A673 (cell line): ENCODE measurements around the gene ZHX3.

Experiments
- EZH2 ChIP-seq: fragments of 200-600 bp; sonication (generic); IDR thresholded peaks from 2 replicates; pipeline ENCODE4 v1.6.1; 2017; ENCODE audit warnings: borderline replicate concordance, low read depth, mild to moderate bottlenecking, mixed read lengths, antibody characterized with exemption, low read length; ENCODE audit not compliant: poor library complexity, severe bottlenecking
- TF ChIP-seq, protein P1 (sequence below): fragments of 300-800, 200-600 bp; sonication (generic); conservative IDR thresholded peaks from 2 replicates; pipeline ENCODE4 v1.5.1; 2017; ENCODE audit warnings: low read depth, mild to moderate bottlenecking, antibody characterized with exemption, low read length, moderate library complexity, mixed read lengths

- TF ChIP-seq, protein P1, sequence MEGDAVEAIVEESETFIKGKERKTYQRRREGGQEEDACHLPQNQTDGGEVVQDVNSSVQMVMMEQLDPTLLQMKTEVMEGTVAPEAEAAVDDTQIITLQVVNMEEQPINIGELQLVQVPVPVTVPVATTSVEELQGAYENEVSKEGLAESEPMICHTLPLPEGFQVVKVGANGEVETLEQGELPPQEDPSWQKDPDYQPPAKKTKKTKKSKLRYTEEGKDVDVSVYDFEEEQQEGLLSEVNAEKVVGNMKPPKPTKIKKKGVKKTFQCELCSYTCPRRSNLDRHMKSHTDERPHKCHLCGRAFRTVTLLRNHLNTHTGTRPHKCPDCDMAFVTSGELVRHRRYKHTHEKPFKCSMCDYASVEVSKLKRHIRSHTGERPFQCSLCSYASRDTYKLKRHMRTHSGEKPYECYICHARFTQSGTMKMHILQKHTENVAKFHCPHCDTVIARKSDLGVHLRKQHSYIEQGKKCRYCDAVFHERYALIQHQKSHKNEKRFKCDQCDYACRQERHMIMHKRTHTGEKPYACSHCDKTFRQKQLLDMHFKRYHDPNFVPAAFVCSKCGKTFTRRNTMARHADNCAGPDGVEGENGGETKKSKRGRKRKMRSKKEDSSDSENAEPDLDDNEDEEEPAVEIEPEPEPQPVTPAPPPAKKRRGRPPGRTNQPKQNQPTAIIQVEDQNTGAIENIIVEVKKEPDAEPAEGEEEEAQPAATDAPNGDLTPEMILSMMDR, result no peak
- no peak for TF ChIP-seq EZH2
Measured at GRCh38 chr20:41307021-41307420, 10.5 kb downstream of the ZHX3 start.
